Neutrophil (primary cell): ENCODE results near the gene HOXA2.

Experiments
- H3K27ac ChIP-seq: fragments of 200-600 bp; sonication (generic); 2 replicates; pipeline ENCODE4 v1.5.1; 2016; ENCODE audit warnings: mild to moderate bottlenecking, moderate library complexity
- H3K27me3 ChIP-seq: fragments of 200-600 bp; sonication (generic); 2 replicates; pipeline ENCODE4 v1.6.0; 2016; ENCODE audit warnings: mild to moderate bottlenecking
- H3K36me3 ChIP-seq: fragments of 200-600 bp; sonication (generic); 2 replicates; pipeline ENCODE4 v1.5.1; 2017
- H3K4me1 ChIP-seq, 2 experiments: fragments of 200-600 bp in 1 of 2; sonication (generic) in 1 of 2; 1 replicate in 1 of 2; 2 replicates in 1 of 2; pipeline versions ENCODE4 v1.5.1 to v1.6.1; 2013 to 2016; ENCODE audit warnings: low read depth in 1 of 2, low read length in 1 of 2, mild to moderate bottlenecking in 1 of 2, moderate library complexity in 1 of 2; ENCODE audit not compliant: control insufficient read depth in 1 of 2, insufficient read depth in 1 of 2
- H3K4me3 ChIP-seq, 2 experiments: fragments of 200-600 bp in 1 of 2; sonication (generic) in 1 of 2; 1 replicate in 1 of 2; 2 replicates in 1 of 2; pipeline ENCODE4 v1.5.1; 2013 to 2016; ENCODE audit warnings: low read depth in 1 of 2, low read length in 1 of 2, mild to moderate bottlenecking in 1 of 2, moderate library complexity in 1 of 2
- H3K9me3 ChIP-seq: fragments of 200-600 bp; sonication (generic); 2 replicates; pipeline ENCODE4 v1.5.1; 2016
- CTCF ChIP-seq: fragments of 200-600 bp; sonication (generic); IDR thresholded peaks from 2 replicates; pipeline ENCODE4 v1.5.1; 2016; ENCODE audit warnings: antibody characterized with exemption

HOXA2 gene

GRCh38 chr7:27119412-27119911 is 17.0 kb upstream of the HOXA2 start:
- TF ChIP-seq CTCF = no peak
- no peak overlapping the region for H3K27ac ChIP-seq
- no peaks in the 10 kb centered on the region for H3K9me3 ChIP-seq
- peaks cover 3% of the 10 kb centered on the region for H3K27me3 ChIP-seq
- H3K36me3 ChIP-seq = no peaks in the 10 kb centered on the region
- H3K4me1 ChIP-seq = peaks cover 0 to 11% of the 10 kb centered on the region in 2 experiments
- H3K4me3 ChIP-seq = no peak overlapping the region

GRCh38 chr7:27118580-27118979 is 16.1 kb upstream of the HOXA2 start:
- no peak for TF ChIP-seq CTCF
- no peak overlapping the region for H3K4me3 ChIP-seq
- H3K9me3 ChIP-seq = no peaks in the 10 kb centered on the region
- H3K27me3 ChIP-seq = peaks cover 5% of the 10 kb centered on the region
- H3K4me1 ChIP-seq = peaks cover 0 to 11% of the 10 kb centered on the region in 2 experiments
- H3K36me3 ChIP-seq = no peaks in the 10 kb centered on the region
- H3K27ac ChIP-seq = no peak overlapping the region

- no peak overlapping the region for H3K27ac ChIP-seq
- peaks cover 0 to 6% of the 10 kb centered on the region in 2 experiments for H3K4me1 ChIP-seq
- no peak overlapping the region for H3K4me3 ChIP-seq
- H3K36me3 ChIP-seq = no peaks in the 10 kb centered on the region
- peaks cover 5% of the 10 kb centered on the region for H3K27me3 ChIP-seq
- H3K9me3 ChIP-seq = no peaks in the 10 kb centered on the region
- TF ChIP-seq CTCF = no peak
These were observed 15.5 kb upstream of the HOXA2 start for GRCh38 chr7:27117887-27118491.

- Histone ChIP-seq H3K4me3 (no peak overlapping the region), H3K27ac (no peak overlapping the region)
These were observed 14.7 kb upstream of the HOXA2 start for GRCh38 chr7:27116962-27117886.

More at GRCh38 chr7:27116962-27117886, 14.7 kb upstream of the HOXA2 start:
- Histone ChIP-seq H3K36me3 (no peaks in the 10 kb centered on the region), H3K27me3 (peaks cover 5% of the 10 kb centered on the region), H3K9me3 (no peaks in the 10 kb centered on the region), H3K4me1 (no peaks in the 10 kb centered on the region)
- TF ChIP-seq CTCF = no peak
